Breast epithelium (tissue), 4 donors: ENCODE data around the gene JMJD1C. TPM values are rescaled to one million over a fixed set of nuclear protein-coding genes. Genes with fewer than 3 reads are reported as not detected.

ENCODE experiments used
- DNase-seq, 2 donors: peaks; one replicate each; pipeline ENCODE4 v3.0.0-alpha.2; 2019; ENCODE audit warnings: low spot score in 2 of 2
- H3K27ac ChIP-seq, 2 donors: fragments of 200-600 bp; sonication (generic) in 1 of 2; one replicate each; pipeline ENCODE4 v1.5.1; 2016 to 2019; ENCODE audit warnings: mild to moderate bottlenecking in 1 of 2
- H3K27me3 ChIP-seq, 2 donors: fragments of 200-600 bp; sonication (generic) in 1 of 2; one replicate each; pipeline versions ENCODE4 v1.5.1 to v1.6.0; 2017 to 2019; ENCODE audit warnings: control low read depth in 1 of 2, mild to moderate bottlenecking in 1 of 2
- H3K36me3 ChIP-seq: fragments of 200-600 bp; one replicate; pipeline ENCODE4 v1.5.1; 2019
- H3K4me1 ChIP-seq, 2 donors: fragments of 200-600 bp; sonication (generic); one replicate each; pipeline ENCODE4 v1.5.1; 2016 to 2019; ENCODE audit warnings: control low read depth in 1 of 2
- H3K4me3 ChIP-seq, 3 donors: fragments of 200-600 bp; sonication (generic); 1 replicate in 2 of 3; 2 replicates in 1 of 3; pipeline ENCODE4 v1.5.1; 2016 to 2019; ENCODE audit warnings: mild to moderate bottlenecking in 3 of 3, moderate library complexity in 2 of 3
- H3K9me3 ChIP-seq, 2 donors: fragments of 200-600 bp; sonication (generic) in 1 of 2; one replicate each; pipeline ENCODE4 v1.5.1; 2016 to 2019; ENCODE audit warnings: control low read depth in 1 of 2
- CTCF ChIP-seq, 3 donors: fragments of 450-650 bp; IDR thresholded peaks; one replicate each; pipeline ENCODE4 v1.5.1; 2016 to 2017; ENCODE audit warnings: antibody characterized with exemption in 3 of 3, mild to moderate bottlenecking in 3 of 3, moderate library complexity in 3 of 3
- POLR2A ChIP-seq: fragments of 450-650 bp; IDR thresholded peaks from one replicate; pipeline ENCODE4 v1.6.1; 2016; ENCODE audit warnings: antibody characterized with exemption, mild to moderate bottlenecking, moderate library complexity
- POLR2AphosphoS5 ChIP-seq, 3 donors: sonication (generic); formaldehyde crosslinking; IDR thresholded peaks; one replicate each; pipeline ENCODE4 v1.6.1; 2017; ENCODE audit warnings: antibody characterized with exemption in 3 of 3
- intact Hi-C: fragments of 100-400 bp; cut with DNase I; formaldehyde crosslinking; loops from one replicate; pipeline ENCODE4 v1.15.1; 2023; ENCODE audit warnings: low total_unique reads
- total RNA-seq, 3 donors: library from RNA; depleted of rRNA; stranded (reverse); fragments of >200 nt; gene quantifications; one replicate each; pipeline ENCODE4 v1.1.0, GENCODE V29; 2016

JMJD1C gene
- total RNA-seq, 3 donors from 2014 or later, result 134 to 327 (median 162) TPM

GRCh38 chr10:63467841-63468240 lies 2.1 kb upstream of the JMJD1C start:
- DNase-seq, result no peak
- no peak overlapping the region for H3K27ac ChIP-seq
- H3K9me3 ChIP-seq, result no peaks in the 10 kb centered on the region
- H3K4me3 ChIP-seq, result no peak overlapping the region
- H3K36me3 ChIP-seq, result no peaks in the 10 kb centered on the region
- H3K4me1 ChIP-seq, result no peaks in the 10 kb centered on the region
- no peaks in the 10 kb centered on the region for H3K27me3 ChIP-seq
- intact Hi-C loops, result no loop called here
- TF ChIP-seq POLR2A (no peak), CTCF (IDR thresholded peaks at IDR 0.05) (no peak), POLR2AphosphoS5 (IDR thresholded peaks at IDR 0.05) (no peak)

GRCh38 chr10:63466144-63466935 lies 563 bp upstream of the JMJD1C start:
- DNase-seq, result peak; percentile 44 to 58
- Histone ChIP-seq H3K4me3 (peak overlapping the region; percentile 83 to 89 (median 88)), H3K27ac (peak overlapping the region; percentile 91 to 95), H3K27me3 (no peaks in the 10 kb centered on the region), H3K36me3 (no peaks in the 10 kb centered on the region), H3K4me1 (no peaks in the 10 kb centered on the region), H3K9me3 (no peaks in the 10 kb centered on the region)
- no peak for TF ChIP-seq CTCF (IDR thresholded peaks at IDR 0.05)
- TF ChIP-seq POLR2AphosphoS5 (IDR thresholded peaks at IDR 0.05), result peak in 1 of 3 donors; percentile 6
- intact Hi-C loops, result no loop called here

- TF ChIP-seq POLR2AphosphoS5 (IDR thresholded peaks at IDR 0.05) (peak in 1 of 3 donors; percentile 5), CTCF (IDR thresholded peaks at IDR 0.05) (no peak)
- no peaks in the 10 kb centered on the region for H3K36me3 ChIP-seq
- H3K4me1 ChIP-seq, result no peaks in the 10 kb centered on the region
- peak overlapping the region; percentile 91 to 95 for H3K27ac ChIP-seq
- H3K4me3 ChIP-seq, result peak overlapping the region; percentile 83 to 89 (median 88)
- no peaks in the 10 kb centered on the region for H3K27me3 ChIP-seq
- intact Hi-C loops, result no loop called here
- no peaks in the 10 kb centered on the region for H3K9me3 ChIP-seq
- DNase-seq, result no peak
These were observed 1.1 kb downstream of the JMJD1C start for GRCh38 chr10:63464402-63465292.

- no peak overlapping the region for H3K27ac ChIP-seq
- H3K36me3 ChIP-seq, result no peaks in the 10 kb centered on the region
- TF ChIP-seq CTCF (IDR thresholded peaks at IDR 0.05), result no peak
- no peak for TF ChIP-seq POLR2AphosphoS5 (IDR thresholded peaks at IDR 0.05)
- TF ChIP-seq POLR2A, result no peak
- H3K9me3 ChIP-seq, result no peaks in the 10 kb centered on the region
- intact Hi-C loops, result no loop called here
- H3K4me3 ChIP-seq, result no peak overlapping the region
- H3K4me1 ChIP-seq, result no peaks in the 10 kb centered on the region
- H3K27me3 ChIP-seq, result no peaks in the 10 kb centered on the region
- no peak for DNase-seq
These were observed 3.3 kb downstream of the JMJD1C start for GRCh38 chr10:63462442-63462841.

GRCh38 chr10:63458177-63458576 lies 7.6 kb downstream of the JMJD1C start:
- H3K27ac ChIP-seq, result no peak overlapping the region
- no peak for TF ChIP-seq CTCF (IDR thresholded peaks at IDR 0.05)
- no peak for TF ChIP-seq POLR2A
- TF ChIP-seq POLR2AphosphoS5 (IDR thresholded peaks at IDR 0.05), result no peak
- no peaks in the 10 kb centered on the region for H3K4me1 ChIP-seq
- H3K4me3 ChIP-seq, result no peak overlapping the region
- no peaks in the 10 kb centered on the region for H3K9me3 ChIP-seq
- no peaks in the 10 kb centered on the region for H3K36me3 ChIP-seq
- DNase-seq, result no peak
- H3K27me3 ChIP-seq, result no peaks in the 10 kb centered on the region
- intact Hi-C loops, result no loop called here
